HepG2 (cell line): Measurements from ENCODE around the gene MYPN. TPM values are rescaled to one million over a fixed set of nuclear protein-coding genes. Genes with fewer than 3 reads are reported as not detected.

Experiments used
- ATAC-seq: fragments of 200-7000 bp; cut with Tn5 transposase; 3 replicates; pipeline ENCODE4 v1.9.1; 2020; ENCODE audit warnings: mild to moderate bottlenecking, moderate library complexity
- BruUV-seq: library from RNA; stranded (reverse); fragments of 400-500 nt; replicated peaks from 2 replicates; lab custom pipeline; 2021; lab: Mats Ljungman, UMichigan
- CTCF ChIA-PET: fragments of 300-600 bp; formaldehyde crosslinking; extraction: SDS; loops from one replicate; lab custom pipeline; 2021; ENCODE audit warnings: low total read pairs, inconsistent platforms, low intra/inter-chr PET ratio; lab: Yijun Ruan, JAX
- POLR2A ChIA-PET: fragments of 350-600 bp; sonication (Branson Sonifier 250); formaldehyde crosslinking; loops from one replicate; lab custom pipeline; 2020; ENCODE audit warnings: antibody characterized with exemption, inconsistent platforms; lab: Yijun Ruan, JAX
- DNase-seq: peaks from one replicate; pipeline ENCODE4 v3.0.0-alpha.2; 2015; ENCODE audit warnings: low spot score
- FAIRE-seq: peaks from 3 replicates; lab custom pipeline; 2011; peaks lifted over from hg19 to GRCh38; lab: Jason Lieb, UNC
- H2AFZ ChIP-seq: one replicate; pipeline ENCODE4 v1.6.1; 2011; ENCODE audit warnings: low read length, inconsistent platforms
- H3K27ac ChIP-seq: fragments of 300-600 bp; 3 replicates; pipeline ENCODE4 v1.8.0; 2011; ENCODE audit warnings: mixed run types, mild to moderate bottlenecking, mixed read lengths, low read length, inconsistent platforms; ENCODE audit not compliant: insufficient read depth; ENCODE audit errors: extremely low read length
- H3K27me3 ChIP-seq, 2 experiments: fragments of 200-600 bp in 1 of 2; 2 replicates in 1 of 2; 3 replicates in 1 of 2; pipeline versions ENCODE4 v1.6.0 to v1.8.0; 2011; ENCODE audit warnings: low read length in 2 of 2, mild to moderate bottlenecking in 2 of 2, moderate library complexity in 2 of 2, inconsistent platforms in 1 of 2; ENCODE audit not compliant: insufficient read depth in 2 of 2, control insufficient read depth in 1 of 2
- H3K36me3 ChIP-seq, 2 experiments: fragments of 200-600 bp in 1 of 2; replicated peaks in 1 of 2; 2 replicates in 1 of 2; 3 replicates in 1 of 2; pipeline versions ENCODE4 v1.5.1 to v1.8.0; 2011; ENCODE audit warnings: low read length in 2 of 2, inconsistent platforms in 1 of 2; ENCODE audit not compliant: insufficient read depth in 2 of 2, control insufficient read depth in 1 of 2
- H3K4me1 ChIP-seq: 2 replicates; pipeline ENCODE4 v1.5.1; 2012; ENCODE audit warnings: low read length, inconsistent platforms; ENCODE audit not compliant: insufficient read depth
- H3K4me2 ChIP-seq: 2 replicates; pipeline ENCODE4 v1.6.0; 2011; ENCODE audit warnings: low read depth, low read length, inconsistent platforms
- H3K4me3 ChIP-seq, 3 experiments: fragments of 200-600 bp in 1 of 3; sonication (generic), shearing (Covaris generic) in 1 of 3; replicated peaks in 1 of 3; 2 replicates each; pipeline ENCODE4 v1.5.1; 2011 to 2016; ENCODE audit warnings: low read length in 3 of 3, inconsistent platforms in 2 of 3, low read depth in 2 of 3, mild to moderate bottlenecking in 2 of 3, control low read depth in 1 of 3, mixed read lengths in 1 of 3; ENCODE audit not compliant: insufficient read depth in 1 of 3
- H3K79me2 ChIP-seq: one replicate; pipeline ENCODE4 v1.6.1; 2011; ENCODE audit warnings: low read length, inconsistent platforms; ENCODE audit not compliant: insufficient read depth
- H3K9ac ChIP-seq: 2 replicates; pipeline ENCODE4 v1.6.0; 2011; ENCODE audit warnings: mild to moderate bottlenecking, low read depth, low read length, inconsistent platforms; ENCODE audit not compliant: insufficient read depth
- H3K9me3 ChIP-seq: 2 replicates; pipeline ENCODE4 v1.5.1; 2012; ENCODE audit warnings: mild to moderate bottlenecking, low read length
- H4K20me1 ChIP-seq: 2 replicates; pipeline ENCODE4 v1.6.0; 2011; ENCODE audit warnings: inconsistent platforms, mild to moderate bottlenecking, low read length, moderate library complexity; ENCODE audit not compliant: insufficient read depth
- ATM ChIP-seq: fragments of 450-650 bp; IDR thresholded peaks from 2 replicates; pipeline ENCODE4 v1.7.1; 2017; ENCODE audit warnings: mild to moderate bottlenecking, borderline replicate concordance
- CBX2 ChIP-seq, 2 experiments: fragments of 200-600 bp in 1 of 2; sonication (generic); formaldehyde crosslinking in 1 of 2; IDR thresholded peaks; 2 replicates each; pipeline versions ENCODE4 v1.7.0 to v1.8.1; 2018 to 2022; ENCODE audit warnings: low read depth in 2 of 2, low read length in 1 of 2, mild to moderate bottlenecking in 1 of 2, missing genetic modification reagents in 1 of 2
- FOXJ3 ChIP-seq: sonication (generic); formaldehyde crosslinking; IDR thresholded peaks from 2 replicates; pipeline ENCODE4 v1.4.0; 2020; ENCODE audit warnings: missing genetic modification reagents, mild to moderate bottlenecking, borderline replicate concordance
- GZF1 ChIP-seq: sonication (generic); formaldehyde crosslinking; IDR thresholded peaks from 2 replicates; pipeline ENCODE4 v1.5.1; 2020; ENCODE audit warnings: mild to moderate bottlenecking, missing genetic modification reagents
- ISL2 ChIP-seq: sonication (generic); formaldehyde crosslinking; IDR thresholded peaks from 2 replicates; pipeline ENCODE4 v1.5.0; 2020; ENCODE audit warnings: missing genetic modification reagents
- KDM6A ChIP-seq: IDR thresholded peaks from 2 replicates; pipeline ENCODE4 v1.6.1; 2016; ENCODE audit warnings: low read depth
- NFE2 ChIP-seq: sonication (generic); formaldehyde crosslinking; IDR thresholded peaks from 2 replicates; pipeline ENCODE4 v1.4.0; 2020; ENCODE audit warnings: missing genetic modification reagents
- NFIC ChIP-seq: IDR thresholded peaks from 2 replicates; pipeline ENCODE4 v1.6.1; 2012; ENCODE audit warnings: mild to moderate bottlenecking, low read length, inconsistent platforms
- PHF5A ChIP-seq: IDR thresholded peaks from one replicate; pipeline ENCODE4 v1.6.1; 2018; ENCODE audit warnings: low read depth, missing genetic modification reagents; ENCODE audit not compliant: unreplicated experiment
- SSRP1 ChIP-seq: IDR thresholded peaks from 2 replicates; pipeline ENCODE4 v1.6.1; 2016; ENCODE audit warnings: control low read depth
- ZBTB7A ChIP-seq: sonication (generic); formaldehyde crosslinking; IDR thresholded peaks from 2 replicates; pipeline ENCODE4 v1.8.0; 2022; ENCODE audit warnings: mild to moderate bottlenecking, missing genetic modification reagents
- ZNF234 ChIP-seq: sonication (generic); formaldehyde crosslinking; conservative IDR thresholded peaks from 2 replicates; pipeline ENCODE4 v1.5.1; 2020; ENCODE audit warnings: mild to moderate bottlenecking, missing genetic modification reagents
- ZNF253 ChIP-seq: sonication (generic); formaldehyde crosslinking; IDR thresholded peaks from 2 replicates; pipeline ENCODE4 v1.8.0; 2022; ENCODE audit warnings: mild to moderate bottlenecking, missing genetic modification reagents, borderline replicate concordance
- ZNF451 ChIP-seq: sonication (generic); formaldehyde crosslinking; IDR thresholded peaks from 2 replicates; pipeline ENCODE4 v1.5.0; 2020; ENCODE audit warnings: mild to moderate bottlenecking, missing genetic modification reagents
- ZNF713 ChIP-seq: sonication (generic); formaldehyde crosslinking; IDR thresholded peaks from 2 replicates; pipeline ENCODE4 v1.4.0; 2020; ENCODE audit warnings: mild to moderate bottlenecking, missing genetic modification reagents
- WGBS: methylation state at CpG from one replicate; pipeline ENCODE4 v1.1.6; 2017; ENCODE audit warnings: low lambda C conversion rate; 5-methylcytosine and 5-hydroxymethylcytosine counted together
- in situ Hi-C: cut with HindIII; loops from 2 replicates; pipeline ENCODE4 v1.10.0; 2017; ENCODE audit warnings: low pct_unique_long_range_greater_than_20kb; ENCODE audit not compliant: extremely low pct_ligation_motif_present
- intact Hi-C: fragments of 100-400 bp; cut with micrococcal nuclease; formaldehyde crosslinking; loops from one replicate; pipeline ENCODE4 v1.10.0; 2022; ENCODE audit not compliant: unreplicated experiment
- polyA plus RNA-seq, 8 experiments: library from polyadenylated mRNA; depleted of rRNA in 3 of 8; stranded (reverse) in 7 of 8; unstranded in 1 of 8; fragments of >200 nt; fragmentation: Illumina TruSeq in 4 of 8; extraction: Trizol in 4 of 8; gene quantifications; 2 replicates each; pipeline versions ENCODE4 v1.2.1 to v1.2.3, GENCODE V29; 2011 to 2016; ENCODE audit warnings: low read depth in 4 of 8, missing spikeins in 1 of 8, mixed read lengths in 1 of 8; ENCODE audit not compliant: insufficient read depth in 1 of 8
- total RNA-seq, 5 experiments: library from RNA; depleted of rRNA; stranded (reverse); fragments of >200 nt; fragmentation: Illumina TruSeq; extraction: Trizol; gene quantifications; 2 replicates each; pipeline ENCODE4 v1.2.3, GENCODE V29; 2016; ENCODE audit warnings: low read depth in 1 of 5
- TF ChIP-seq, protein P1 (sequence below): sonication (generic); formaldehyde crosslinking; IDR thresholded peaks from 2 replicates; pipeline ENCODE4 v1.5.0; 2020; ENCODE audit warnings: missing genetic modification reagents
- TF ChIP-seq, protein P2 (sequence below): IDR thresholded peaks from 2 replicates; pipeline ENCODE4 v1.6.1; 2016; ENCODE audit warnings: missing compliant biosample characterization, missing genetic modification reagents, borderline replicate concordance
- TF ChIP-seq, protein P3 (sequence below): IDR thresholded peaks from 2 replicates; pipeline ENCODE4 v1.6.1; 2016; ENCODE audit warnings: low read depth

The MYPN gene
- total and polyA plus RNA-seq, 2 of the 13 experiments (the other 11 are each of a cell fraction or from before 2014, with no cell fraction given), result not detected

DNA sequence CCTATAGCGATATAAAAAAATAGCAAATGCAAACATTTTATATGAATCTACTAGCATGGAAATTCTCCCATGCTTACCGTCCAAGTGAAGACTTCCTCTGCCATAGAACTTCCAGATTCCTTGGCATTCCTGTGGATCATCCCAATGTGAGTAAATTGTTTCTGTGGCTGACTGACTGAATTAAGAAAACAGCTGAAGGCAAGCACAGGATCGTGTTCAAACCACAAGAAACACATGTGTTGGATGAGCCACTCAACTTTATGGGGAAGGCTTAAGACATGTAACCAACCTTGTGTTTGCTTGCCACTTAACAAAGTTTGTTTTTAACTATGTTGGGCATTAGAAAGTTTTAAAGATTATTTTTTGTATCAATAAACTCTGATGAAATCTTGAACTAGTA, 2.6 kb upstream of the MYPN start:
- Histone ChIP-seq H3K9me3 (no peaks in the 10 kb centered on the region), H4K20me1 (no peaks in the 10 kb centered on the region), H3K79me2 (no peaks in the 10 kb centered on the region)
- TF ChIP-seq, protein P1, sequence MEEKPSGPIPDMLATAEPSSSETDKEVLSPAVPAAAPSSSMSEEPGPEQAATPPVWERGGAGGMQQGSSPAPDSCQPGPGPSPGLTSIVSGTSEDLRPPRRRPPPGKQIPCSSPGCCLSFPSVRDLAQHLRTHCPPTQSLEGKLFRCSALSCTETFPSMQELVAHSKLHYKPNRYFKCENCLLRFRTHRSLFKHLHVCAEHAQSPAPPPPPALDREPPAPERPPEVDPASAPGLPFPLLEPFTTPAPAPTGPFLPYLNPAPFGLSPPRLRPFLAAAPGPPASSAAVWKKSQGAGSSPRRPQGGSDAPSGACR (CRISPR knock-in tag), result no peak
- TF ChIP-seq GZF1 (CRISPR knock-in tag) (no peak), PHF5A (no peak), NFE2 (no peak), ZBTB7A (CRISPR knock-in tag) (no peak), SSRP1 (CRISPR knock-in tag) (no peak), ATM (no peak), ZNF234 (CRISPR knock-in tag) (no peak), NFIC (no peak), ISL2 (CRISPR knock-in tag) (no peak), CBX2 (IDR thresholded peaks at IDR 0.05; ENCODE audit: low read depth, low read length) (no peak), CBX2 (CRISPR knock-in tag; IDR thresholded peaks at IDR 0.05; ENCODE audit: low read depth) (no peak), FOXJ3 (no peak), ZNF713 (CRISPR knock-in tag) (no peak), ZNF451 (no peak), ZNF253 (CRISPR knock-in tag) (no peak), KDM6A (CRISPR knock-in tag) (no peak)
- TF ChIP-seq, protein P2, sequence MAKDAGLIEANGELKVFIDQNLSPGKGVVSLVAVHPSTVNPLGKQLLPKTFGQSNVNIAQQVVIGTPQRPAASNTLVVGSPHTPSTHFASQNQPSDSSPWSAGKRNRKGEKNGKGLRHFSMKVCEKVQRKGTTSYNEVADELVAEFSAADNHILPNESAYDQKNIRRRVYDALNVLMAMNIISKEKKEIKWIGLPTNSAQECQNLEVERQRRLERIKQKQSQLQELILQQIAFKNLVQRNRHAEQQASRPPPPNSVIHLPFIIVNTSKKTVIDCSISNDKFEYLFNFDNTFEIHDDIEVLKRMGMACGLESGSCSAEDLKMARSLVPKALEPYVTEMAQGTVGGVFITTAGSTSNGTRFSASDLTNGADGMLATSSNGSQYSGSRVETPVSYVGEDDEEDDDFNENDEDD (CRISPR knock-in tag), result no peak
- TF ChIP-seq, protein P3, sequence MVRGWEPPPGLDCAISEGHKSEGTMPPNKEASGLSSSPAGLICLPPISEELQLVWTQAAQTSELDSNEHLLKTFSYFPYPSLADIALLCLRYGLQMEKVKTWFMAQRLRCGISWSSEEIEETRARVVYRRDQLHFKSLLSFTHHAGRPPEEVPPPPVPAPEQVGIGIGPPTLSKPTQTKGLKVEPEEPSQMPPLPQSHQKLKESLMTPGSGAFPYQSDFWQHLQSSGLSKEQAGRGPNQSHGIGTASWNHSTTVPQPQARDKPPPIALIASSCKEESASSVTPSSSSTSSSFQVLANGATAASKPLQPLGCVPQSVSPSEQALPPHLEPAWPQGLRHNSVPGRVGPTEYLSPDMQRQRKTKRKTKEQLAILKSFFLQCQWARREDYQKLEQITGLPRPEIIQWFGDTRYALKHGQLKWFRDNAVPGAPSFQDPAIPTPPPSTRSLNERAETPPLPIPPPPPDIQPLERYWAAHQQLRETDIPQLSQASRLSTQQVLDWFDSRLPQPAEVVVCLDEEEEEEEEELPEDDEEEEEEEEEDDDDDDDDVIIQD (CRISPR knock-in tag), result no peak
- TF ChIP-seq, all 625 proteins: peak for 0
- DNase-seq (no peak), FAIRE-seq (no peak), ATAC-seq (no peak)
- BruUV-seq, result no TSS peak
- no peaks in the 10 kb centered on the region for H3K36me3 ChIP-seq
- H3K27ac ChIP-seq, result no peak overlapping the region
- H3K4me1 ChIP-seq, result no peaks in the 10 kb centered on the region
- peaks cover 0 to 3% of the 10 kb centered on the region in 2 experiments; a peak in 1 of 5 replicates for H3K27me3 ChIP-seq
- 47% methylated on average over 3 of the region's 3 CpGs for WGBS
- ChIA-PET POLR2A (no interaction called here), CTCF (no interaction called here)
- intact Hi-C loops (no loop called here), in situ Hi-C loops (no loop called here)
- no peak overlapping the region for H2AFZ ChIP-seq
- H3K4me3 ChIP-seq, result no peak overlapping the region
- no peak overlapping the region for H3K9ac ChIP-seq
- no peak overlapping the region for H3K4me2 ChIP-seq
